Stomach (tissue), 4 donors: Measurements from ENCODE around the gene APOF.

ENCODE experiments used
- CTCF ChIP-seq, 7 experiments: fragments of 450-650 bp in 4 of 7; fragments of 200-600 bp in 3 of 7; sonication (generic) in 3 of 7; IDR thresholded peaks; one replicate each; pipeline ENCODE4 v1.5.1; 2016 to 2019; ENCODE audit warnings: antibody characterized with exemption in 7 of 7, control low read depth in 2 of 7, mild to moderate bottlenecking in 1 of 7
- POLR2AphosphoS5 ChIP-seq, 3 donors: sonication (generic); formaldehyde crosslinking; IDR thresholded peaks; one replicate each; pipeline ENCODE4 v1.6.1; 2016; ENCODE audit warnings: antibody characterized with exemption in 3 of 3

- TF ChIP-seq CTCF (IDR thresholded peaks at IDR 0.05) (no peak), POLR2AphosphoS5 (IDR thresholded peaks at IDR 0.05) (no peak)
Measured at GRCh38 chr12:56408799-56409417, 46.3 kb upstream of the APOF start.
